Stimulated activated CD4-positive, alpha-beta T cell treated with anti-CD3 and anti-CD28 coated beads, TNF-alpha, amount 100 ng/mL, for 48 hours (primary cell): ENCODE results near the gene P3H2.

Experiments used
- DNase-seq, 3 donors: peaks; one replicate each; pipeline ENCODE4 v3.0.0-alpha.2; 2020; ENCODE audit warnings: low read depth in 3 of 3

P3H2 gene

GRCh38 chr3:190051641-190052040, 69.1 kb downstream of the P3H2 start:
- no peak for DNase-seq

GRCh38 chr3:190048932-190049441, 71.7 kb downstream of the P3H2 start:
- no peak for DNase-seq

GRCh38 chr3:190044974-190045373, 75.7 kb downstream of the P3H2 start:
- DNase-seq: no peak

GRCh38 chr3:190044142-190044541, 76.6 kb downstream of the P3H2 start:
- no peak for DNase-seq

- no peak for DNase-seq
These were observed 77.0 kb downstream of the P3H2 start for GRCh38 chr3:190043741-190044140.

GRCh38 chr3:190042558-190042957, 78.1 kb downstream of the P3H2 start:
- DNase-seq: no peak

- no peak for DNase-seq
These were observed 79.2 kb downstream of the P3H2 start for GRCh38 chr3:190041333-190042041.

GRCh38 chr3:190040145-190040544, 80.6 kb downstream of the P3H2 start:
- no peak for DNase-seq

GRCh38 chr3:190038050-190038933, 82.4 kb downstream of the P3H2 start:
- no peak for DNase-seq

GRCh38 chr3:190036631-190037030, 84.1 kb downstream of the P3H2 start:
- no peak for DNase-seq

- no peak for DNase-seq
These were observed 86.3 kb downstream of the P3H2 start for GRCh38 chr3:190034446-190034845.

GRCh38 chr3:190032923-190033322, 87.8 kb downstream of the P3H2 start:
- DNase-seq: no peak

- DNase-seq: no peak
These were observed 88.6 kb downstream of the P3H2 start for GRCh38 chr3:190031887-190032752.

- no peak for DNase-seq
These were observed 93.6 kb downstream of the P3H2 start for GRCh38 chr3:190027116-190027515.

GRCh38 chr3:190026154-190026553, 94.5 kb downstream of the P3H2 start:
- DNase-seq: no peak

- no peak for DNase-seq
These were observed 95.8 kb downstream of the P3H2 start for GRCh38 chr3:190024912-190025311.

GRCh38 chr3:190019844-190020243, 100.9 kb downstream of the P3H2 start:
- no peak for DNase-seq

GRCh38 chr3:190019006-190019405, 101.7 kb downstream of the P3H2 start:
- DNase-seq: no peak

- DNase-seq: no peak
These were observed 102.2 kb downstream of the P3H2 start for GRCh38 chr3:190018460-190018859.

GRCh38 chr3:190017521-190018288, 103.0 kb downstream of the P3H2 start:
- DNase-seq: no peak

GRCh38 chr3:190016966-190017365, 103.7 kb downstream of the P3H2 start:
- no peak for DNase-seq
